HG03045 (cell line): Measurements from ENCODE around the gene COPS8.

Source experiments
- ATAC-seq: cut with Tn5 transposase; IDR thresholded peaks from one replicate; pipeline ENCODE4 v1.9.1; 2021; ENCODE audit warnings: mild to moderate bottlenecking, moderate library complexity; ENCODE audit not compliant: unreplicated experiment

Gene COPS8

DNA sequence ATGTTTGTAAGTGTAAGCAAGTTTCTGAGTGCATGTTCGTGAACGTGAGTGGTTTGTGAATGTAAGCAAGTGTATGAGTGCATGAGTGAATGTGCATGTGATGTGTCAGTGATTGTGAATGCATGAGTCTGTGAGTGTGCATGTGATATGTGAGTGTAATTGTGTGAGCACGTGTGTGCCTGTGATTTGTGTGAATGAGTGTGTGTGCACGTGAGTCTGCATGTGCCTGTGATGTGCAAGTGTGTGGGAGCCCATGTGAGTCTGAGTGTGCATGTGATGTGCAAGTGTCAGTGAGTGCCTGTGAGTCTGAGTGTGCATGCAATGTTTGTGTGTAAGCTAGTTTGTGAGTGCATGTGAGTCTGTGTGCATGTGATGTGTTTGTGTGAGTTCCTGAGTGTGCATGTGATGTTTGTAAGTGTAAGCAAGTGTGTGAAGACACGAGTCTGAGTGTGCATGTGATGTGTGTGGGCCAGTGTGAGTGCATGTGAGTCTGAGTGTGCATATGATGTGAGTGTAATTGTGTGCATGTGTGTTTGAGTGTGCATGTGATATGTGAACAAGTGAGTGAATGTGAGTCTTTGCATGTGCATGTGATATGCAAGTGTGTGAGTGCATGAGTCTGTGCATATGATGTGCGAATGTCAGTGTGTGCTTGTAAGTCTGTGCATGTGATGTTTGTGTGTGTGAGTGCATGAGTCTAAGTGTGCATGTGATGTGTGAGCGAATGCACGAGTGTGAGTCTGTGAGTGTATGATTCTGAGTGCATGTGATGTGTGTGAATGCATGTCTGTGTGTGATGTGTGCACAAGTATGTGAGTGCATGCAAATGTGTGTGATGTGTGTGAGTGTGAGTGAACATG lies 45.1 kb downstream of the COPS8 start:
- ATAC-seq: no peak

DNA sequence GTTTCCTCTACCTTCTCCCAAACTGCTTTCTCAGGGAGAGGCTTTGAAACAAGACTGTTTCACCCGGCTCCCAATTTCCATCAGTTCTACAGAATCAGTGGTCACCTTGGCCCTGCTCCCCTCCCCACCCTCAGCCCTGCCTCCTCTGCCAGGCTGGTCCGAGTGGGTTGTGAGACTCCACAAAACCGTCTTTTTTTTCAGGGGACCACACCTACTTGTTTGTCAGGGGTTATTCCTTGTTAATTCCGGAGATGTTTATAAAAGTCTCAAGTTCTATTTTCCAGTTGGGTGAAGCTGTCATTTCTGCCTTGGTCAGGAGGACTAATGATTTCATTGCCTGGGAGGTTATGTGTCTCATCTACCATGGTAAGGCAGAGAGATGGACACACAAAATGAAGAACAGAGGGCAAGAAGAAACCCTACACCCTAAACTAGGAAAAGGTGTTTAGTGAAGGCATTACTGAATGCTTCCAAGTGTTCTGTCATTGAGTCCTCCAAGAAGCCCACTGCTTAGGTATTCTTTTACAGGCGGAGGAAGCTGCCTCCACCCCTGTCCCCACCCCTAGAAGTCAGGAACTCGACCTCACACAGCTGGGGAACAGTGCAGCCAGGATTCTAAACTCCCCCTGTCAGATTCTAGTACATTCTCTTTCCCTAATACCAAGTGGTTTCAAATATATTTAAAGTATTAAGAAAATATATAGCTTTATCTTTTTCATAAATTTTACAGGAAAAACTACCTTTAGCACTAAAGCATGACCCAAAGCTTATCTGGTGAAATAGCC lies 46.3 kb downstream of the COPS8 start:
- ATAC-seq: no peak

DNA sequence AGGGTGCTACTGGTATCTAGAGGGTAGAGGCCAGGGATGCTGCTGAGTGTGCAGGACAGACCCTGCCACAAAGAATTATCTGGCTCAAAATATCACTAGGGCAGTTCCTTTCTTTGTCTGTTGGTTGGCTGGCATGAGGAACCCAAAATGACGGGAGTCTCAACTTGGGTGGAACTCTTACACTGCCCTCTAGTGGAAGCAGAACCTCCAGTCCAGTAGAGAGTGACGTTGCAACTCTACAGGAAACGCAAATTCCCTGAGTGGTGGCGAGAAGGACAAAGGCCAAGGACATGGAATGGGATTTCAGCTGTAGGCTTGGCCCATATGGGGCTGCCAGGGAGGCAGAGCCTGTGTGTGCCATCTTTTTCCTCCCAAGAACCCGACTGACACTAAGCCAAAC lies 47.1 kb downstream of the COPS8 start:
- ATAC-seq: no peak

DNA sequence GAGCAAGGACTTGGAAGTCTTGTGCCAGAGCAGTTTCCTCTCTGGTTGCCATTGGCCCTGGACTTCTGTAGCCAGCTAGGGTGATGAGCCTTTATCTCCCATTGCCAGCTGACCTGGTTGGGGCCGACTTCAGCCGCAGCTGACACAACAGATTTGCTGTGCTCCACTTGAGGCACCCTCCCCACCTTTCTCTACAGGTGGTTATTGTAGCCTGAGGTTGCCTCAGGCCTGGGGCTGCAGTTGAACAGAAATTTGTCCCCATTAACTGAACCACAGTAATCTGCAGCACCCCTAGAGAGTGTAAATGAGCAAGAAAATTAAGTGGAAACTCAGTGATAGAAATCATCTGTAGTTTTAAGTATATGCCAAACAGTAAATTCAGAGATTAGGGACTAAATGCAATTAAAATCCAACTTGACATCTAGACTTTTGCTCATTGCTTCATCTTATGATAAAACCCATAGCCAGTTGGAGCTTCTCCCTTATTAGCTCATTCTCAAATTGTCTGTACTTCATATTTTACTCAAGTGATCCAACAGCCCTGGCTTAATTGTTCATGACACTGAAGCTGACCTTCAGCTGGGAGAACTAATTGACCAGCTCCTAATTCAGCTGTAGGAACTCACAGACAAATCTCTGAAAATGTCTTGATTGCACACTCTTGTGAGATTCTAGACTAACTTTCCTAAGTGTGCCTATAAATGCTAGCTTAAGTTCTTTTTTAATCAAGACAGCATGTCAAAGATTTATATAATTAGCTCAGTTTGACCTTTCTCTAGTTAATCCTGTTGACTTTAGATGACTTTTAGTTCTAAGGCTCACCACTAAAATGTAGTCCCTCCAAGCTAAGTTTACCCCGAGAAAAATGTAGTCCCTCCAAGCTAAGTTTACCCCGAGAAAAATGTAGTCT lies 48.9 kb downstream of the COPS8 start:
- ATAC-seq: no peak

DNA sequence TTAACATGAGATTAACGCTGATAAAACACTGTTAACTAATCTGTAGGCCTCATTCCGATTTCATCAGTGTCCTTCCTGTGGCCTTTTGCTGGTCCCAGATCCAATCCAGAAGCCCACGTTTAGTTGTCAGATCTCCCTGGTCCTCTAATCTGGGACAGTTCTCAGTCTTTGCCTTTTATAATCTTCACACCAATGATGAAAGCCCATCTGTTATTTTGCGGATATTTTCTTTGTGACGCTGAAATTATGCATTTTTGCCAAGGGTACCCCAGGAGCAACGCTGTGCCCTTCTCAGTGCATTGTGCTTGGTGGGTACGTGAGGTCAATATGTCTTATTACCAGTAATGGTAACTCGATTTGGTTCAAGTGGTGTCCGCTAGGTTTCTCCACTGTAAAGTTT lies 51.1 kb downstream of the COPS8 start:
- ATAC-seq: no peak

DNA sequence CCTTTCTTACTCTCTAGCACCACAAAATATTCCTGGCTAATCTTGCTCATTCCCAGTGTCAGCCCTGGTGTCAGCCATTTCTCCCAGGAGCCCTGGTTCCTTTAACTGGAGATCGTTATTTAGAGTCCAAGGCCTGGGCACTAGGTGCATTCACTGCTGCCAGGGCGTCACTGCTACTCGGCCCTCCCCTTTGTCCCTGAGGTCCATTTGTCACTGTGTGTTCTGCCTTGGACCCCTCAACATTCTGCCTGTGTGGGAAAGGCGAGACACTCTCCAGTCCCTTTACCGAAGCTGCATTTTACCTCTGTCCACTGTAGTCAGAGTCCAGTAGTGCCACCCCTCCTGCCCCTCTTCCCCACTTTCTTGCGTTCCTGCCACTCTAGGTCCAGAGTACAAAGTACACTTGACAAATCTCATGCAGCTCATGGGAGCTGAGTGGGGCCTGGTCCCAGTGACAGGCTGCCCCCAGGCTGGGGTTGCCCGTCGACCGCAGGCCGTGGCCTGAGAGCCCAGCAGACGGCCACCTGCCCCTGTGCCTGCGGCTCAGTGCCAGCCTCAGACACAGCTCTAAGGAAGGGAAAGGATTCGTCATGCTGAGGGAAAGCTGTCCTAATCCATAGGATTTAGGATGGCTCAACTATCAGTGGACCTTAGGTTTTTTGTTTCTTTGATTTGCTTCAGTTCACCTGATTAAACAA lies 52.1 kb downstream of the COPS8 start:
- no peak for ATAC-seq

DNA sequence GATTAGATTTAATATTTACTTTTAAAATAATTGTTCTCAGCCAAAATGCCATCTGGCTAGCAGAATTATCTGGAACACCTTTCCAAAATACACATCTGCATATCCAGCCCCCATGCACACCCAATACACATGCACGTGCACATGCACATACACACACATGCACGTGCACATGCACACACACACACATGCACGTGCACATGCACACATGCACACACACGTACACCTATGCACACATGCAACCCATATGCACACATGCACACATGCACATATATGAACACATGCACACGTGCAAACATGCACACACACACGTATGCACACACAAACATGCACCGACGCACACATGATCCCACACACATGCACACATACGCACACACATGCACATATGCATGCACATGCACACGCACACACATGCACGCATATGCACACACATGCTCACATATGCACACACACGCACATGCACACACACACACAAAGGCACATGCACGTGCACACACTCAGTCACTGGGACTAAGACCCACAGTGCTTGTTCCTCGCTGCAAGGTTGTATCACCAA lies 53.5 kb downstream of the COPS8 start:
- no peak for ATAC-seq

DNA sequence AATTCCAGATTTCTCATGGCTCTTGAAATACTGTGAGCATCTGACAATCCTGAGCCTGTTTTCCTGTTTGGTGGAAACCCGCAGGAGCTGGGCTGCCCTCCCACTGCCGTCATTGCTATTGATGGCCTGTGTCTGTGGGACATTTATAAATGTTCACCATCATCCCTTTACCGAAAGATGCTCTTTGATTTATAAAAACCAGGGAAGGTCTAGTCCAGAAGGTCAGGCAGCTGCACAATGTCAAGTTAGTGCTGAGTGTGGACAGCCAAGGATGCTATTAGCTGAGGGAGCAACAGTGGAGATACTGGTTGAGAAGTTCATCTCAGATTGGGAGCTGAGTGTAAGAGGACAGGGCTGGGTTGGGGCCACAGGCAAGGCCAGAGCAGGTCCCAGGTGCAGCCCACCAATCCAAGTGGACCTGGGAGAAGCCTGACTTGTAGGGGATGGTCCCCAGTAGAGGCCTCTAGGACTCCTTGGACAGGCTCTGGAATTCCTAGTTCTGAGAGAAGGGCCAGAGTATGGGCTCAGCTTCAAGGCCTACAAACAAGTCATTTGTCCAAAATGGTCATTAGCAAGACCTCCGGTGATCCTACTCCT lies 55.1 kb downstream of the COPS8 start:
- ATAC-seq: no peak

DNA sequence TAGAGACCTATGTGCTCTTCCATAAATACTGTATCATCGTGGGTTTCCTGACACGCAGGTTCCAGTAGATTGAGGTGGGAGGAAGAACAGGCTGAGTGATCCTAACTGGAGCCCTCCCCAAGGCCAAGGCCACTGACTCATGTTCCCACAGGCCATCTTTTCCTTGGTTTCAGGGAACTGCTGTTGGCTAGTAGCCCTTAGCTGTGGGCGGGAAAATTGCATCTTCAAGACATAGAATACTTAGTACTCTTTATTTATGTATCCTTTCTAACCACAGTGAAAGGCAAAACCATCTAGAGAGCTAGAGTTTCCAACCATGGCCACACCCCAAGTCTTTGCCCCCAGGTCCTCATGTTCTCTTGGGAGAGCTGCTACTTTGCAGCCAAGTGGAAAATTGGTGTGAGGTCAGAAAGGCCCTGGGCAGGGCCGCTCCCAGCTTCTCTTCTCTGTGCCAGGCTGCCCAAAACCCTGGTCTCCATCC lies 55.9 kb downstream of the COPS8 start:
- ATAC-seq: no peak

DNA sequence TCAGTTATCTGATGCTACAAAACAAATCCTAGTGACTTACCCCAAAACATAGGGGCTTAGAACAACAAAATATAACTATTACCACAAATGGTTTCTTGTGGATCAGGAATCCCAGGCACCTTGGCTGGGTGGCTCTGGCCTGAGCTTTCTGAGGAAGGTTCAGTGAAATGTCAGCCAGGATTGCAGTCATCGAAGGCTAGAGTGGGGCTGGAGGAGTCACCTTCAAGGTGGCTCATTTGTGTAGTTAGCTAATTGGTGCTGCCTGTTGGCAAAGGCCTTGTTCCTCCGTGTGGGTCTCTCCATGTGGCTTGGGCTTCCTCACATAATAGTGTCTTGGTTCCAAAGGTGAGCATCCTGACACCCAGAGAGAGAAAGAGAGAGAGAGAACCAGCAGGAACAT lies 57.4 kb downstream of the COPS8 start:
- no peak for ATAC-seq

DNA sequence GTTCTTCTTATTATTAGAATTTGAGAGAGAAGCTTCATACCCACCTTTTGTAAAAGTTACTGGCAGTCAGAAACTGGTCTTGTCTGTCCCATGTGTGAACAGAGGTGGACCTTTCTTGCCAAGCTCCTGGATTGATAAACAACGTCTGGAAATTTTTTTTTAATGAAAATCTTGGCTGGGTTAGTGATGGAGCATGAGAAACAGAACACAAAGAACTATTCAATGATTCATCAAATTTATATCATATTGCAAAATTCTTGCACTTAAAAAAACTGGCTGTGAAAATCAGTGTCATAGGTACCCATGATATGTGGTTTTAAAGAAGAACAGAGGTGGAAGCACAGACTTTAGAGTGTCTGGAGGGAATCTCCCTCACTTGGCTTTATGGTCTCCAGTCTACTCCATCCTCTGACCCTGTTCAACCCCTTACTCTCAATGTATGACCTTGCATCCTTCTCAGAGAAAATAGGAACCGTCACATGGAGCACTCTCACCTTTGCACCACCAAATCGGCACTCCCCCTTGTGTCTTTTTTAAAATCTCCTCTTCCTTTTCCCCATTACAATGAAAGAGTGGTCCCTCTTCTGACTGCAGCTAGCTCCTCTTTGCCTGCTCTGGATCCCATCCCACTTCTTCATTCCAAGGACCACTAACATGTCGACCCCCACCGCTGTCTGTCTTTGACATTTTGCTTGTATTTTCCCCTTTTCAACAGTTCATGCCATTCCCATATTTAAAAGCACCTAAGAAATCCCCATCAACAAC lies 58.2 kb downstream of the COPS8 start:
- ATAC-seq: no peak

DNA sequence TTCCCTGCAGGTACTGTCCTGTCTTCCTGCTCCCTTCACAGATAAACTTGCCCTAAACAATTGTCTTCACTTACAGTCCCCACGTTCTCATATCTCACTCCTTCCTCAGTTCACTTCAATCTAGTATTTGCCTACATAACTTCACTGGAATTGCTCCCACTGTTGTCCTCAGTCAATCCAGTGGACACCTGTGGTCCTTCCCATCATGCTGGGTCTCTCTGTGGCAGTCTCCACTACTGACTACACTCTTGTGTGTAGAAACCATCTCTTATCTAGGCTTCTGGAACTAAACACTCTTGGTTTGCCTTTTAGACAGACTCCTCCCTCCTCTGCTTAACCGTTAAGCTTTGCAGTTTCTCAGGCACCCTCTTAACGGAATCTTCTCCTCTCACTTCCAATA lies 58.8 kb downstream of the COPS8 start:
- ATAC-seq: no peak

DNA sequence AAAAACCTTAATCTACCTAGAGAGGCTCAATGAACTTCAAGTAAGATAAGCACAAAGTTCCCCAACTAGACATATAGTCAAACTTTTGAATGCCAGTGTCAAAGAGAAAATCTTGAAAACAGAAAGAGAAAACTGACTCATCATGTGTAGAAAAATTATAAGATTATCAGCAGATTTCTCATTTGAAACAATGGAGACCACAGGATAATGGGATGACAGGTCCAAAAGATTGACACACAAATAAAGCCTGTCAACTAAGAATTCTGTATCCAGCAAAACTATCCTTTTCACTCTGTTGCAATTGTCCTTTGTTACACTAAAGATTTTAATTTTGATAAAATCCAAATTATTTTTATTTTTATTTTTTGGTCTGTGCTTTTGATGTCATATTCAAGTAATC lies 61.6 kb downstream of the COPS8 start:
- no peak for ATAC-seq

GRCh38 chr2:237148624-237149023 lies 62.9 kb downstream of the COPS8 start:
- ATAC-seq: no peak

- no peak for ATAC-seq
Measured at GRCh38 chr2:237149425-237149824, 63.7 kb downstream of the COPS8 start.
